ENCODE data around the gene SUPT20HL1. TPM values are rescaled to one million over a fixed set of nuclear protein-coding genes. Genes with fewer than 3 reads are reported as not detected.

SUPT20HL1 gene
- total RNA-seq, result not detected in 2 replicates

GRCh38 chrX:24360272-24360671 is at the start of gene SUPT20HL1:
Gene SUPT20HL1, plus strand, starts transcription at chrX:24360639. Its CDS starts 2,122 bp downstream, at chrX:24362761.

GRCh38 chrX:24314019-24314635 is 46.3 kb upstream of the SUPT20HL1 start, which contains the start of gene SUPT20HL2:
Gene SUPT20HL2, minus strand, starts transcription at chrX:24314069. Its CDS starts 754 bp downstream, at chrX:24313315.

Other genes starting within 250 kb of the SUPT20HL1 start
- gene ZFX, start 210.9 kb upstream of the SUPT20HL1 start, total RNA-seq, result 34.9 and 43.4 TPM in 2 replicates
- not detected in 2 replicates for gene SUPT20HL2, start 46.6 kb upstream of the SUPT20HL1 start, total RNA-seq
- gene PDK3, start 104.6 kb downstream of the SUPT20HL1 start, total RNA-seq, result 6.9 and 11.6 TPM in 2 replicates